ENCODE data around the gene KRT6A.

Gene KRT6A

GRCh38 chr12:52493172-52493571, at the start of gene KRT6A:
Gene KRT6A (minus strand): TSS chr12:52493257. CDS start chr12:52493188, 69 bp downstream.
- no peak for DNase-seq (ENCODE audit: low read depth in 2 of 2)

GRCh38 chr12:52542157-52542556, 49.1 kb upstream of the KRT6A start:
- DNase-seq (ENCODE audit: low read depth in 2 of 2): no peak

- DNase-seq (ENCODE audit: low read depth in 2 of 2): no peak
Measured at GRCh38 chr12:52541709-52542108, 48.7 kb upstream of the KRT6A start.

- no peak for DNase-seq (ENCODE audit: low read depth in 2 of 2)
Measured at GRCh38 chr12:52540531-52540930, 47.5 kb upstream of the KRT6A start.

- DNase-seq (ENCODE audit: low read depth in 2 of 2): no peak
Measured at GRCh38 chr12:52539821-52540173, 46.7 kb upstream of the KRT6A start.

GRCh38 chr12:52539083-52539820, 46.2 kb upstream of the KRT6A start:
- DNase-seq (ENCODE audit: low read depth in 2 of 2): no peak

- no peak for DNase-seq (ENCODE audit: low read depth in 2 of 2)
Measured at GRCh38 chr12:52537101-52537500, 44.0 kb upstream of the KRT6A start.

- DNase-seq (ENCODE audit: low read depth in 2 of 2): no peak
Measured at GRCh38 chr12:52535574-52535973, 42.5 kb upstream of the KRT6A start.

- no peak for DNase-seq (ENCODE audit: low read depth in 2 of 2)
Measured at GRCh38 chr12:52534482-52534881, 41.4 kb upstream of the KRT6A start.

GRCh38 chr12:52533686-52534470, 40.8 kb upstream of the KRT6A start:
- no peak for DNase-seq (ENCODE audit: low read depth in 2 of 2)

- DNase-seq (ENCODE audit: low read depth in 2 of 2): no peak
Measured at GRCh38 chr12:52532636-52533035, 39.6 kb upstream of the KRT6A start.

- DNase-seq (ENCODE audit: low read depth in 2 of 2): no peak
Measured at GRCh38 chr12:52531566-52532300, 38.7 kb upstream of the KRT6A start.

- DNase-seq (ENCODE audit: low read depth in 2 of 2): no peak
Measured at GRCh38 chr12:52530905-52531304, 37.8 kb upstream of the KRT6A start.

- DNase-seq (ENCODE audit: low read depth in 2 of 2): no peak
Measured at GRCh38 chr12:52530366-52530765, 37.3 kb upstream of the KRT6A start.

GRCh38 chr12:52529846-52530245, 36.8 kb upstream of the KRT6A start:
- no peak for DNase-seq (ENCODE audit: low read depth in 2 of 2)

GRCh38 chr12:52529417-52529816, 36.4 kb upstream of the KRT6A start:
- DNase-seq (ENCODE audit: low read depth in 2 of 2): no peak

- no peak for DNase-seq (ENCODE audit: low read depth in 2 of 2)
Measured at GRCh38 chr12:52528641-52529143, 35.6 kb upstream of the KRT6A start.

GRCh38 chr12:52527121-52527800, 34.2 kb upstream of the KRT6A start:
- DNase-seq (ENCODE audit: low read depth in 2 of 2): no peak

GRCh38 chr12:52526511-52526951, 33.5 kb upstream of the KRT6A start:
- DNase-seq (ENCODE audit: low read depth in 2 of 2): no peak

- DNase-seq (ENCODE audit: low read depth in 2 of 2): no peak
Measured at GRCh38 chr12:52525661-52526499, 32.8 kb upstream of the KRT6A start.

All from stimulated activated CD4-positive, alpha-beta T cell treated with anti-CD3 and anti-CD28 coated beads, Interleukin-15, amount 100 ng/mL, for 48 hours (primary cell).